GM19099 (cell line): ENCODE data around the gene DCAF7.

ENCODE experiments used
- POLR2A ChIP-seq: IDR thresholded peaks from 3 replicates; pipeline ENCODE4 v1.6.1; 2011; ENCODE audit warnings: low read depth; ENCODE audit not compliant: insufficient read length; ENCODE audit errors: extremely low read depth

Gene DCAF7

DNA sequence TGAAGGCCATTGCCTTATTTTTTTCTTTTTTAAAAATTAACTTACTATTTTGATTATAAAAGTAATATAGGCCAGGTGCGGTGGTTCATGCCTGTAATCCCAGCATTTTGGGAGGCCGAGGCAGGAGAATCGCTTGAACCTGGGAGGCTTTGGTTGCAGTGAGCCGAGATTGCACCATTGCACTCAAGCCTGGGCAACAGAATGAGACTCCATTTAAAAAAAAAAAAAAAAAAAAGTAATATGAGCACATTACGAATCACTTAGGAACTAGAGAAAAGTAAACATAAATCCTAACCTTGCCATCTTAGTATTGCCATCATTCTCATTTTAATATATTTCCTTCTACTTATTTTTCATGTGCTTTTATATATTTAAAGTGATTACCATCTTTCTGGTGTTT is 37.5 kb downstream of the DCAF7 start:
- no peak for TF ChIP-seq POLR2A

DNA sequence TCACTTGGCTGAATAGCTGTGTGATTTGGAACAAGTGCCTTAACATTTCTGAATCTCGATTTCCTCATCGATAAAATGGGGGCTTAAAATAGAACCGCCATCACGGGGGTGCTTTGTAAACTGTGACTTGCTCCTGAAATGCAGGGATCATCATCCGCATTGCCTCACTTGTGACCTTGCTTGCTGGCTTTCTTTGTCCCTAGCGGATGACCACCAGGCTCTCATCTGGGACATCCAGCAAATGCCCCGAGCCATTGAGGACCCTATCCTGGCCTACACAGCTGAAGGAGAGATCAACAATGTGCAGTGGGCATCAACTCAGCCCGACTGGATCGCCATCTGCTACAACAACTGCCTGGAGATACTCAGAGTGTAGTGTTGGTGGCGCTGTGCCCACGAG is 38.5 kb downstream of the DCAF7 start:
- no peak for TF ChIP-seq POLR2A

DNA sequence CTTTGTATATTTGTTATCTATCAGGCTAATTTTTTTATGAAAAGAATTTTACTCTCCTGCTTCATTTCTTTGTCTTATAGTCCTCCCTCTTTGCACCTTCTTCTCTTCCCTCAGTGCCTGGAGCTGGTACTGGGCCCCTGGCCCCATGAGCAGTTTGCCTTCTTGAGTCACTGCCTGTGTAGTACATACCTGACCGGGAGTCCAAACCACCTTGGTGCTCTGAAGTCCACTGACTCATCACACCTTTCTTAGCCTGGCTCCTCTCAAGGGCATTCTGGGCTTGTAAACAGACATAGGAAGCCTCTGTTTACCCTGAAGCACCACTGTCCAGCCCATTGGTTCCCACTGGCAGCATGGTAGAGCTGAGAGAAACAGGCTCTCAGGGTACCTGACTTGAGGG is 39.4 kb downstream of the DCAF7 start:
- TF ChIP-seq POLR2A, result no peak

DNA sequence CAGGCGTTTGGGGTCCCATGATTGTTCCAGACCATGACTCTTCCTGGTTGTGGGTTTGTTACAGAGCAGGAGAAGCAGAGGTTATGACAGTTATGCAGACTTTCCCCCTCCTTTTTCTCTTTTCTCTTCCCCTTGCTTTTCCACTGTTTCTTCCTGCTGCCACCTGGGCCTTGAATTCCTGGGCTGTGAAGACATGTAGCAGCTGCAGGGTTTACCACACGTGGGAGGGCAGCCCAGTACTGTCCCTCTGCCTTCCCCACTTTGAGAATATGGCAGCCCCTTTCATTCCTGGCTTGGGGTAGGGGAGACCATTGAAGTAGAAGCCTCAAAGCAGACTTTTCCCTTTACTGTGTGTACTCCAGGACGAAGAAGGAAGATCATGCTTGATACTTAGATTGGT is 42.5 kb downstream of the DCAF7 start:
- TF ChIP-seq POLR2A, result no peak

DNA sequence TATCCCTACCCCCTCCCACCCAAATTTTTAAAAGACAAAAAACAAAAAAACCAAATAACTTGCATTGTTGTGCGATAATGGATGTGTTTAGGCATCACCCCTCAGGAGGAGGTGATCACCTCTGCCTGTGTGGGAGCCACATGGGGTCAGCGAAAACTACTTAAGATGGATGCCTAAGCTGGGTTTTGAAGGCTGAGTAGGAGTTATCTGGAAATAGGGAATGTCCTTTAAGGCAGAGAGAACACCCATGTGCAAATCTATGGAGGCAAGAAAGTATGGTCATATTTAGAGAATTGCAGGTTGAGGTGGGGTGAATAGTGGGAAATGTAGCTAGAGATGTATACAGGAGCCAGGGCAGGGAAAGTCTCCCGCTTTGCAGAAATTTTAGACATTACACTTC is 44.9 kb downstream of the DCAF7 start:
- no peak for TF ChIP-seq POLR2A

DNA sequence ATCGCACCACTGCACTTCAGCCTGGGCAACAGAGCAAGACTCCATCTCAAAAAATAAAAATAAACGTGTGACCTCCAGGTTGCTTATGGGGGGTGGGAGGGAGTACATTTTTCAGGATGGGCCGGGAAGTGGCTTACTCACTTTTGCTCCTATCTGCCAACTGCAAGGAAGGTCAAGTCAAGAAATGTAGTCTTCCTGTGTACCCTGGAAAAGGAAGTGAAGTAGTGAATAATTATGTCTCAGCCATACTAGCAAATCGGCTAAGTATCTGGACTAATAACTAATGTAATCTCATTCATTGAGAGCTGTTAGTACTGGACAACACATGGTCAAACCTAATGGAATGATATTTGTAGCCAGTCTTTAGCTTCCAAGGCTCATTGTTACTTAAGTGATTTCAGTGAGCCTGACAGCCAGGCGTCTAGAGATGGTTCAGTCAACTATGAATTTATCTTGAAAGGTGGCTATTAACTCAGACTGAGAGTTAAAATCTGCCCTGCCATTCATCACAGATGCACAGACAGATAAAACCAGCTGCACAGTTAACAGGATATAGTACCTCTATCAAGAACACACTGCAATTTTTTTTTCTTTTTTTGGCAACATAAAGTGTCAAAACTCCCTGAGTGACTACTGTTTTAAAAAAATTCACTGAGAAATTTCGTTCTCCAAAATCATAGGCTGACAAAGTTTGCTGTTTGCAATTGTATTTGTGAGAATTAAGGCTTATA is 46.7 kb downstream of the DCAF7 start:
- TF ChIP-seq POLR2A, result no peak

DNA sequence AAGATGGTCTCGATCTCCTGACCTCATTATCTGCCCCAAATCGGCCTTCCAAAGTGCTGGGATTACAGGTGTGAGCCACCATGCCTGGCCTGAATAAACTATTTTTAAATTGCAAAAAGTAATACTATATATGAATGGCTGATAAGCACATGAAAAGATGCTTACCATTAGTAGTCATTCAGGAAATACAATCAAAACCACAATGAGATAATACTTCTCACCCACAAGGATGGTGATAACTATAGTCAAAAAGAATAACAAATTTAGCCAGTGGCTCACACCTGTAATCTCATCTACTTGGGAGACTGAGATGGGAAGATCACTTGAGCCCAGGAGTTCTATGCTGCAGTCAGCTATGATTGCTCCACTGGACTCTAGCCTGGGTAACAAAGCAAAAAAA is 48.0 kb downstream of the DCAF7 start:
- no peak for TF ChIP-seq POLR2A

DNA sequence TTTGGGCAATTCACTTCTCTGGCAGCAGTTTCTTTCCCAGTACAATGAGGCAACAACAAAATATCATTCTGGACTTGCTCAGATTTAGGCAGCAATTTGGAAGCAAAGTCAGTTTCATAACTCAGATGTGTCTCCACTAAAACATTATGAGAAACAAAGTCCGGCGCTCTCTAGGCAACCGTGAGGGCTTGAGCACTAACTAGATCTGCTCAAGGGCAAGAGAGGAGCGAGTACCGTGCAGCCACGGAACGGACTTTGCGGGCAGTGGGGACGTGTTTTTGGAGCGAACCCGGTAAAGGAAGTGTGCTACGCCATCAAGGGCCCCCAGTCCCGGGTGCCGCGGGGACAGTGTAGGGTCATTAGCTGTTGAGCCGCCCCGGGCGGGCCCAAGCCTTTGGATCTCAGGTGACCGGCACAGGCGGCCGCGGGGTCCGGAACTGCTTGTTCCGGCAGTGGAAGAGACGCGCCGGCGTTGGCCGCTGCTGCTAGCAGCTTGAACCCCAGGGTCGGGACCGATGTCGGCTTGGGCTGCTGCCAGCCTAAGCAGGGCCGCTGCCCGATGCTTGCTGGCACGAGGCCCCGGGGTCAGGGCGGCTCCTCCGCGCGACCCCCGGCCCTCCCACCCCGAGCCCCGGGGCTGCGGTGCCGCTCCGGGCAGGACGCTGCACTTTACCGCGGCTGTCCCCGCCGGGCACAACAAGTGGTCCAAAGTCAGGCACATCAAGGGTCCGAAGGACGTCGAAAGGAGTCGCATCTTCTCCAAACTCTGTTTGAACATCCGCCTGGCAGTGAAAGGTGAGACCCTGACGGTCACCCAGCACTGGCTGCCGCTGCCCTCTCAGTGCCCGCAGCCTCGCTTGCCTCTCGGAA is 50.5 kb downstream of the DCAF7 start, which contains the start of gene TACO1:
TSS of gene TACO1 (plus strand) at position 327 of the 870 bp plus-strand sequence. CDS start at position 516, 189 bp downstream.
- peak; percentile 83 for TF ChIP-seq POLR2A

DNA sequence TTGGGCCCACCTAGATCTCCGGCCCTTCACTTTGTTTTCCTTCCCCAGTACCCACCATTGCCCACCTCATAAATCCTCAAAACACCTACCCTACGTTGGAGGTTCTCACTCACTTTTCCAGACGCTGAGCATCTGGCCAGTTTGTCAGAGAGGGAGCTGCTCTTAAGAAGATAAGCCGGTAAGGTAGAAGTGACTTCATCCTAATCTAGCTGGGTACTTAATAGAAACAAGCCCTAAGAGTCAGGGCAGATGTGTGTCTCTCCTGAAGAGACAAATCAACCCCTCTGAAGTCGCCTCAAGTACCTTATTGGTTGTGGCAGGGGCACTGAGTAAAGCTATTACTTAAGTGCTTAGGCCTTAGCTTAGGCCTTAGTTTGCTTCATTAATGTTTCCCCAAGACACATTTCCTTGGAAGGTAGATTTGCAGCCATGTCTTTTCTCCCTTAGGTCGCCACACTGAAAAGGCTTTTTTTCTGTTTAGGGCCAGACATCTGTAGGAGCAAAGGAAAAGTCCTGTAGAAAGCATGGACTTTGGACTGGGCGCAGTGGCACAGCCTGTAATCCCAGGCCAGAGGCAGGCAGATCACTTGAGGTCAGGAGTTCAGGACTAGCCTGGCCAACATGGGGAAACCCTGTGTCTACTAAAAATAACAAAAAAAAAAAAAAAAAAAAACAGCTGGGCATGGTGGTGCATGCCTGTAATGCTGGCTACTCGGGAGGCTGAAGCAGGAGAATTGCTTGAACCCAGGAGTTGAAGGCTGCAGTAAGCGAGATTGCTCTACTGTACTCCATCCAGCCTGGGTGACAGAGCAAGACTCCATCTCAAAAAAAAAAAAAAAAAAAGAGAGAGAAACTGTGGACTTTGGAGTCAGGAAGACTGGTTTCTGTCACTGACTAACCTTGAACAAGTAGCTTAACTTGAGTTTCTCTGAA is 51.4 kb downstream of the DCAF7 start:
- TF ChIP-seq POLR2A, result no peak

DNA sequence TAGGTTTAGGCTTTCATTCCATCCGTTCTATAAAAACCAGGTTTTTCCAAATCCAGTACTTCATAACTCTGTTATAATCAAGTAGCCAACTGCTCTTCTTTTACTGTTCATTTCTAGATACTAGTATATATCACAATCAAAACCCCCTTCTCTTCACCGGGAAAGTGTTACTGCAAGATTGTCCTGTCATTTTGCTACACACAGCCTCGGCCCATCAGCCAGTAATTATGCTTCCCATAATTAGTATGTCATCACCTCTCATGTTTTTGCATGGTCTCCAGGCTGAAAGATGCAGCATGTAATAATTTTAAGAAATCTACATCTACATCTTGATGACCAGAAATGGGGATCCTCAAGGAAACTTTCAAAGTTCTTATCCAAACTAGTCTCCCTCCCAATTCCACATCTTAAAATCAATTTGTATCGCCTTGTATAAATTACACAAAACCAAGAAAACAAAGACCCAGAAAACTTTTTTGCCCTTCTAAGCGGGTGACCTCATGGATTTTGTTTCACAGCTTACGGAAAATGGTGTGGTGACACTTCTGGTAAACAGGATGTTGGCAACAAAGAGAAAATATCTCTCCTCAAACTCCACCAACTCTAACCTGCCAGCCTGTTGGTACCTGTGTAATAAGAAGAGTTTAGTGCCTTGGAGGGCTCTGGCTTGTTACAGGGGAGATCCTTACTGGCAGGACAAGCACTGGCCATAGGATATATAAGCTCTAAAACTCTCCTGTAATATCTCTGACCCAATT is 59.7 kb downstream of the DCAF7 start:
- TF ChIP-seq POLR2A, result no peak

DNA sequence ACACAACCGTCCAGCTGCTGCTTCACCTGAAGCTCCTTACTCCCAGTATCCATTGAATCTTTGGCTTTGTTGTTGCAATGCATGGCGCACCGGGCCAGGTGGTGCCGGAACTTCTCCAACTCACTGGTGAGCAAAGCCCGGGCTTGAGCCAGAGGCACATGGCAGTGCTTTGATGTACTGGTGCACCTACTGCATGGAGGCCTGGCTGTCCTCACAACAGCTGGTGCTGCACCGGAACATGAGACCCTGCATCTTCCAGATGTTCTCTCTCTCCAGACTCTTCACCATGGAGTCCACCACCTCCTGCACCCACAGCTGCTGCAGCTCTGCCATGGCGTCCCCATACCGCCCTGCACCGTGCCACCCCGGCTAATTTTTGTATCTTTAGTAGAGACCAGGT is 60.6 kb downstream of the DCAF7 start:
- no peak for TF ChIP-seq POLR2A

DNA sequence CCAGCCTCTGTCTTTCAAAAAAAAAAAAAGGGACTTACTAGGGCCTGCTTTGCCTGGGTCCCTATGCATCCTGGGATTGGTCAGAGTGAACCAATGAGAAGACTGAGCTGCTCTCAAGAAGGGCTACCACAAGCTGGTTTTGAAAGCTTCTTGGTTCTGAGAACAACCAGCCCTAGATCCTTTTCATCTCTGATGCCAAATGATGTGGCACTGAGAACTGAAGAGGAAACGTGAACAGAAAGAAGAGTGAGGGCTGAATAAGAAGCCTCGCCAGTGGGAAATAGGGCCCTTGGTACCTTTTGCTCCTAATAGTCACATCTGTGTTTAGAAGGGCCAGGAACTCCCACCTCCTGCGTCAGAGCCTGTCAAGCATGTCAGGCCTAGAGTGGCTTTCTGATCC is 61.1 kb downstream of the DCAF7 start:
- TF ChIP-seq POLR2A, result no peak

DNA sequence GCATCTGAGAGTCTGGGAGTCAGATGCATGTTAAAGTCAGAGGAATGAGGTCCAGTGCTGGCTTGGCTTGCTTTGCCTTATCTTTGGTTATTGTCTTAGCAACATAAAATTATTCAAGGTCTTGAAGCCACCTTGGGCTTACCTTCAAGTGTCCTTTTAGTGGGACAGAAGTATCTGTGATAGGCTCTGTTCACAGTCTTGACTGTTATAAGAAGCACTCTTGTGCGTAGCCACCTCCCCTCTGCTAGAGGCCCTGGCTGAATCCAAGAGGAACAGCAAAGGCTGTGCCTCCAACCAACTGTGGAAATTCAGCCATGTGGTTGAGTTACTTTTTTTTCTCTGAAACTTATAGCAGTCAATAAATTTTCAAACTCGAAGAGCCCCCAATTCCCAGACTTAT is 63.4 kb downstream of the DCAF7 start:
- no peak for TF ChIP-seq POLR2A

DNA sequence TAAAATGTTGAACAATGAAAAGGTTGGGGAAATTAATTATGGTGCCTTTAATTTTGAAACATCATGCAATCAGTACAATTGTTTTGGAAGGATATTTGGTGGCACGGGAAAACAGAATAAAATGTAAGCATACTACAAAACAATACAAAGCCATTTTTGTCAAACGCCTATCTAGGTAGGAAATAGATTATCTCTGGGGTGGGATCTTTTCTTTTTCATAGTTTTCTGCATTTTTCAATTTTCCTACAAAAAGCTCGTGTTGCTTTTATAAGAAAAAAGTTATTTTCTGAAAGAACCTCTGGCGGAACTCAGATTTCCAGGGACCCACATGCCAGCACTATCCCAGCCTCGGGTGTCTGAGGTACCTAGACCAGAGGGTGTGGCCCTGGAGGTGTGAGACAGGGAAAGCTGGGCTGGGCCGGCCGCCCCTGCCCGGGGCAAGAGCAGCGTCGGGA is 71.0 kb downstream of the DCAF7 start:
- no peak for TF ChIP-seq POLR2A
